HG03060 (cell line): Measurements from ENCODE around the gene SPSB1.

Experiments
- ATAC-seq: cut with Tn5 transposase; IDR thresholded peaks from one replicate; pipeline ENCODE4 v1.9.1; 2021; ENCODE audit warnings: low read depth, moderate number of reproducible peaks; ENCODE audit not compliant: unreplicated experiment

Gene SPSB1

DNA sequence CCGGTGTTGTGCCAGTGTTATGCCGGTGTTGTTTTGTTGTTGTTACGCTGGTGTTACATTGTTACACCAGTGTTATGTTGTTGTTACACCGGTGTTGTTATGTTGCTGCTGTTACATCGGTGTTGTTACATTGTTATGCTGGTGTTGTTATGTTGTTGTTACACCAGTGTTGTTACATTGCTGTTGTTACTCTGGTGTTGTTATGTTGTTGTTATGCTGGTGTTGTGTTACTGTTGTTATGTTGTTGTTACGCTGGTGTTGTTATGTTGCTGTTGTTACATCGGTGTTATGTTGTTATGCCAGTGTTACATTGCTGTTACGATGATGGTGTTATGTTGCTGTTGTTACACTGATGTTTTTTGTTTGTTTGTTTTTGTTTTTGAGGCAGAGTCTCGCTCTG lies 34.1 kb upstream of the SPSB1 start:
- ATAC-seq, result no peak

- ATAC-seq, result no peak
Measured at GRCh38 chr1:9260059-9260766, 32.5 kb upstream of the SPSB1 start.

GRCh38 chr1:9261496-9261895 lies 31.2 kb upstream of the SPSB1 start:
- ATAC-seq, result no peak

DNA sequence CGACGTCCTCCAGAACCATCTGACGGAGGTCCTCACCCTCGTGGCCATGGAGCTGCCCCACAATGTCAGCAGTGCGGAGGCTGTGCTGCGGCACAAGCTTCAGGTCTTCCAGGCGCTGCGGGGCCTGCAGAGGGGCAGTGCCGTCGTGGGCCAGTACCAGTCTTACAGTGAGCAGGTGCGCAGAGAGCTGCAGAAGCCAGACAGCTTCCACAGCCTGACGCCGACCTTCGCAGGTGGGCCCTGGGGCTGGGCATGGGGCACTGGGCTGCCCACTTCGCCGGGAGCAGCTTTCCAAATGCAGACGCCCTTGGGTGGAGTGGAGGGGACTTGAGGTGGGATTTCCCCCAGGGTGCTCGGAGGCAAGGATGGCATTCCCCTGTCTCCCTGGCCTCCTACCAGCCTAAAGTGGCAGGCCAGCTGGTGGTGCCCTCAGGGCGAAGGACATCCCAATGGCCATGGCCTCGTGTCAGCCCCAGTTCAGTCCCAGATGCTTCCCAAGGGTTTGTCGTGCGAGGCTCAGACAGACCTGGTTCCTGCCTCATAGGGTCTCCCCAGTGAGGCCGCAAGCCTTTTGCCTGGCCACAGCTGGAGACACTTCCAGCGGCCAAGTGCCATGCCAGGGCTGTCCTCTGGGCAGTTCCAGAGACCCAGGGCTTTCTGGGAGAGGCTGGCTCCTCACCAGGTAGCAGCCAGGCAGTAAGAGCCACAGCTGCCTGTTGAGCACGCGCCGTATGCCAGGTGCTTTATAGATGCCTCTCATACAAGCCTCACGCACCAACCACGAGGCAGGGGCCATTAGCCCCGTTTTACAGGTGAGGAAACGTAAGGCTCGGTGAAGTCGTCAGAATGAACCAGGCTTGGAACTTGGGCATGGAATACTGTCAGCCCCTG lies 30.4 kb upstream of the SPSB1 start:
- ATAC-seq, result no peak

- no peak for ATAC-seq
Measured at GRCh38 chr1:9263276-9263855, 29.3 kb upstream of the SPSB1 start.

DNA sequence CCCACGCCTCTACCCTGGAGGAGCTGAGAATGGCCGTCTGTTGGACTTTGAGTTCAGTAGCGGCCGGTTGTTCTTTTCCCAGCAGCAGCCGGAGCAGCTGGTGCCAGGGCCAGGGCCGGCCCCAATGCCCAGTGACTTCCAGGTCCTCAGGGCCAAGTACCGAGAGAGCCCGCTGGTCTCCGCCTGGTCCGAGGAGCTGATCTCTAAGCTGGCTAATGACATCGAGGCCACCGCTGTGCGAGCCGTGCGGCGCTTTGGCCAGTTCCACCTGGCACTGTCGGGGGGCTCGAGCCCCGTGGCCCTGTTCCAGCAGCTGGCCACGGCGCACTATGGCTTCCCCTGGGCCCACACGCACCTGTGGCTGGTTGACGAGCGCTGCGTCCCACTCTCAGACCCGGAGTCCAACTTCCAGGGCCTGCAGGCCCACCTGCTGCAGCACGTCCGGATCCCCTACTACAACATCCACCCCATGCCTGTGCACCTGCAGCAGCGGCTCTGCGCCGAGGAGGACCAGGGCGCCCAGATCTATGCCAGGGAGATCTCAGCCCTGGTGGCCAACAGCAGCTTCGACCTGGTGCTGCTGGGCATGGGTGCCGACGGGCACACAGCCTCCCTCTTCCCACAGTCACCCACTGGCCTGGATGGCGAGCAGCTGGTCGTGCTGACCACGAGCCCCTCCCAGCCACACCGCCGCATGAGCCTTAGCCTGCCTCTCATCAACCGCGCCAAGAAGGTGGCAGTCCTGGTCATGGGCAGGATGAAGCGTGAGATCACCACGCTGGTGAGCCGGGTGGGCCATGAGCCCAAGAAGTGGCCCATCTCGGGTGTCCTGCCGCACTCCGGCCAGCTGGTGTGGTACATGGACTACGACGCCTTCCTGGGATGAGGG lies 28.5 kb upstream of the SPSB1 start:
- no peak for ATAC-seq

- ATAC-seq, result no peak
Measured at GRCh38 chr1:9265037-9265436, 27.7 kb upstream of the SPSB1 start.

DNA sequence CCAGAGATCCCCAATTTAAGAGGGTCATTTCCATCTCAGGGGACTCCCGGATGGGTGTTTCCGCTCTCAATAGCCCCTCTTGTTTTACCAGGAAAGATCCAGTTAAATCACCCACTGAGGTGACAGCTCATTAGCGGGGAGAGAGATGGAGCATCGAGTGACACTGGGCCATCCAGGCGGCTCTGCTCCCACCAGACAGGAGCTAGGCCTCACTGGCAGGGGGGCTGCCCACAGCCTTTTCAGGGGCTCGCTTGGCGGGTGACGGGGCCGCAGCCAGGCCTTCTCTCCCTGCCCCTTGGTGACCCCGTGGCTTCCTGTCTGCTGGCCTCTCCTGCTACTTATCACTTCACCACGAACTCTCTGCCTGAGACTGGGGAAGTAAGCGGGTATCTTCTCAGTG lies 26.7 kb upstream of the SPSB1 start:
- no peak for ATAC-seq

DNA sequence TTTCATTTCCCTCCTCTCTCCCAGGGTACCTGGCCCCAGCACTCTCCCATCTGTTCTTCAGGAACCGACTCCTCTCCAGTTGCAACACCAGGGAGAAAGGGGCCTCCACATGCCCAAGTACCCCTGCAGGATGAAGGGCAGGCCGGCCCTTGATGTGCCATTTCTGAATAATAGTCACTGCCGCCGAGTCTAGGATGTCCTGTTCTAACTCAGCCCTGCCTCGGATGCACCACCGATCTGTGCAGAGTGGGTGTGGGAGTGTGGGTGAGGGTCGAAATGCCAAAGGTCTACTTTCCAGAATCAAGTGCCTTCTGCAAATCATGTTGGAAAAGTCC lies 25.4 kb upstream of the SPSB1 start:
- no peak for ATAC-seq

- ATAC-seq, result no peak
Measured at GRCh38 chr1:9267827-9268581, 24.7 kb upstream of the SPSB1 start.

GRCh38 chr1:9269078-9269501 lies 23.6 kb upstream of the SPSB1 start:
- no peak for ATAC-seq

DNA sequence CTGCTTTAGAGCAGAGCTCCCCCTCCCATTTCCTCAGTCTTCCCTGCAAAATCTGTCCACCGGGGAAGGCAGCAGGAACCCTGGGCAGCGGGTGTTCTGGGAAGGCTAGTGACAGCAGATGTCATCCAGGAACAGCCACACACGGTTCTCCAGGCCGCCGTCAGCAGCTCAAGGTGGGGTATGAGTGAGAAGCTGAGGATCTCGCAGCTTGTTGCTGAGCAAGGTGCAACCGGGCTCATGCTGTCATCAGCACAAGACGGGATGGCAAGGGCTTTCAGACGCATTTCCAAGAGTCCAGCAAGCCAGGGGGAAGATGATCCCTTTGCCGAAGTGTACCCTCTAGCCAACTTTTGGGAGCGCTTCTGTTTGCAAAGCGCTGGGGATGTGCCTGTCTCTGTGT lies 23.0 kb upstream of the SPSB1 start:
- no peak for ATAC-seq

GRCh38 chr1:9270290-9270883 lies 22.3 kb upstream of the SPSB1 start:
- no peak for ATAC-seq

DNA sequence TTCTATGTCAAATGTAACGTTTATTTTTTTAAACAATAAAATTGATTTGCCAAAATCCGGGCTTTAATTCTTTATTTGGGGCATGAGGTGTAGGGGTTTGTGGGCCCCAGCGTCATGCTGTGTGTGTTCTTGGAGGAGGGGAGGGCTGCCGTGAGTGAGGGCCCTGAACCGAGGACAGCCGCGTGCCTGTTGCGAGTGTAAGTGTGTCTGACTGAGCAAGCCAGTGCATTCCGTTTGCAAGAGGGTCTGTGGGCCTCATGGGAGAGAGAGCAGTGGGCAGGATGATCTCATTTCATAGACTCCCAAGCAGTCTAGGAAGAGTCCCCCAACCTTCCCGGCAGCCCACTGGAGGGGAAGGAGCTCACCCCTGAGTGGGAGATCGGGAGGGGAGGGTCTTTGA lies 21.4 kb upstream of the SPSB1 start:
- ATAC-seq, result no peak

- ATAC-seq, result no peak
Measured at GRCh38 chr1:9271861-9272595, 20.7 kb upstream of the SPSB1 start.

DNA sequence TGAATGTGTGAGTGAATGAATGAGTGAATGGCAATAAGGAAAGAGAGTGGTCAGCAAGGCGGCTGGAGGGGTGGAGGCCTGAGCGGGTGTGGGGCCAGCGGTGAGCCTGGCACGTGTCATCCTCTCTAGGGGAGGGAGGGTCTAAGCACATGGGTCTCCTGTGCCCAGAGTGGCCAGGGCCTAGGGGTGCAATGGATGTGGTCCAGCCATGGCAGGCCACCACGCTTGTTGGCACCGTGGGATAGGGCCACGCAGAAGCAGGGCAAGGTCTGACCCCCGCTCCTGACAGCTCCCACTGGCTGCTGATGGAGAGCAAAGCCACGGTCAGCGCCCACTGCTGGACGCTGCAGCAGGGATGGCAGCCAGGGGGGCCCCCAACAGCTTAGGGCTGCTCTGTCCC lies 19.5 kb upstream of the SPSB1 start:
- no peak for ATAC-seq

DNA sequence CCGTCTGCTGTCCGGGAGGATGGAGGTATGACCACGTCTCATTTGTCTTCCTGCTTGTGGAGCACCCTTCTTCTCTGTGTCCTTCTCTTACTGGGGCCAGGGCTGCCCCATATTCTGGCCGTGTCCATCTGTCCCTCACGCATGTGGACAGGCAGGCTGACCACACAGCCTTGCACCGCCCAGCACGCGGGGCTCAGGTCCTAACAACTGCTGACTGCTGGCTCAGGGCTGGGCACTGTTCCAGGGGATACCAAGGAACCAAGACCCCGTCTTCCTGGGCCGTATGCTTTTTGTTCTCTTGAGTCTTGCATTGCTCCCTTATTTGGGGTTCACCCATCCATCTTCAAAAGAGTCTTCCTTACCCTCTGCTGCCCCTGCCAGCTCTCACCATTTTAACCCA lies 17.5 kb upstream of the SPSB1 start:
- no peak for ATAC-seq

DNA sequence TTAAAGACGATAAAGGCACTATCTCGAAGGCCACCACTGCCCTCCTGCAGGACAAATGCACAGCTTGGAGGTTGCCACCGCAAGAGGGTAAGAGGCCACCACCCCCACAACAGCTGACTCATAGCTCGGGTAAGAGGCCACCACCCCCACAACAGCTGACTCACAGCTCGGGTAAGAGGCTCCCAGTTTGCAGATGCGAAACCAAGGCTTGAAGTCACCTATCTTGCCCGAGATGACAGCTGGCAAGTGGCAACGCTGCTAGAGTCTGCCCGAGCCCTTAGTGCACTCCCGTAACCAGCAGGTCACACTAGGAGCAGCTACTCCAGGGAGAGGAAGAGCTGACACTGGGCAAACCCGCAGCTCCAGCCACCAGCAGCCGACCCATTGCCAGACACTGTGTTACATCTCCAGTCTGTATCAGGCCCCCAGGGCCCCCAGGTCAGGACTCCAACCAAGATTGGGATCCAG lies 17.1 kb upstream of the SPSB1 start:
- no peak for ATAC-seq

DNA sequence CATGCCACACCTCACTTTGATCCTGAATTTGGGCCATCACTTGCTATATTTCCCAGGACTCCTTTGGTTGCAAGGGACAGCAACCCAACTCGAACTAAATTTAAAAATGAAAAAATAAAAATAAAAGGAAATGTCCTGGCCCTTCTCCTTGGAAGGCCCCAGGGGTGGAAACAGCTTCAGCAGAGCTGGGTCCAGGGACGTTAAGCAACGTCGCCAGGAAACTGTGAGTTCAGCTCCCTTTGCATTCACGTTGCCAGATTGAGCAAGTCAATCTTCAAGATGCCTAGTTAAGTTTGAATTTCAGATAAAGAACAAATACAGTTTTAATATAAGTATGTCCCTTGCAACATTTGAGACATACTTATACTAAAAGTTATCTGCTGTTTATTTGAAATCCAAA lies 14.6 kb upstream of the SPSB1 start:
- no peak for ATAC-seq
